Measurements from ENCODE around the gene SLC16A1. TPM values are rescaled to one million over a fixed set of nuclear protein-coding genes. Genes with fewer than 3 reads are reported as not detected.
"Not testable (repeated sequence)": the region's sequence is repeated elsewhere in the genome, so short reads cannot be mapped to it uniquely, and the experiment has no call there.

SLC16A1 gene
- total and polyA plus RNA-seq, 7 experiments from 2014 or later, result 8.7 to 43.6 (median 12.5) TPM

- no peaks in the 10 kb centered on the region for H3K27me3 ChIP-seq (ENCODE audit: control insufficient read depth in 2 of 2, insufficient read depth in 2 of 2, low read length in 2 of 2)
- H3K9me3 Mint-ChIP-seq, result no peaks in the 10 kb centered on the region
- H3K4me1 Mint-ChIP-seq, result no peaks in the 10 kb centered on the region
- no peaks in the 10 kb centered on the region for H3K36me3 ChIP-seq (ENCODE audit: control insufficient read depth in 2 of 3, insufficient read depth in 3 of 3, low read length in 3 of 3)
- no peak for DNase-seq
- no peaks in the 10 kb centered on the region for H3K27me3 Mint-ChIP-seq
- peak; percentile 31 for ATAC-seq
- peaks cover 0 to 9% (median 6%) of the 10 kb centered on the region in 5 donors for H3K36me3 Mint-ChIP-seq
- intact Hi-C loops (cut with micrococcal nuclease), result no loop called here
- H3K4me3 ChIP-seq (ENCODE audit: low read length), result no peak overlapping the region
- no peak overlapping the region for H3K27ac ChIP-seq (ENCODE audit: low read depth, low read length)
- CTCF ChIA-PET, result no interaction called here
- no peak overlapping the region for H3K27ac Mint-ChIP-seq
- POLR2A ChIA-PET, result no interaction called here
- no peaks in the 10 kb centered on the region for H3K9me3 ChIP-seq (ENCODE audit: control insufficient read depth in 2 of 3, low read length in 3 of 3)
- H3K4me3 Mint-ChIP-seq, result no peak overlapping the region
- H3K4me1 ChIP-seq (ENCODE audit: control insufficient read depth in 2 of 2, insufficient read depth in 2 of 2, low read length in 2 of 2), result no peaks in the 10 kb centered on the region
These were observed 27.0 kb upstream of the SLC16A1 start for GRCh38 chr1:112982853-112983536.

- H3K27me3 ChIP-seq (ENCODE audit: control insufficient read depth in 2 of 2, insufficient read depth in 2 of 2, low read length in 2 of 2), result no peaks in the 10 kb centered on the region
- intact Hi-C loops (cut with micrococcal nuclease), result no loop called here
- H3K9me3 ChIP-seq (ENCODE audit: control insufficient read depth in 2 of 3, low read length in 3 of 3), result no peaks in the 10 kb centered on the region
- Mint-ChIP-seq H3K27ac (no peak overlapping the region), H3K36me3 (peaks cover 0 to 9% (median 5%) of the 10 kb centered on the region in 5 donors), H3K27me3 (no peaks in the 10 kb centered on the region), H3K9me3 (no peaks in the 10 kb centered on the region), H3K4me1 (no peaks in the 10 kb centered on the region), H3K4me3 (no peak overlapping the region)
- ChIA-PET CTCF (no interaction called here), POLR2A (interaction anchor here (0.6 kb wide), 1 partner anchor 39 kb away, joined by 3 read pairs; no protein-coding TSS in a partner anchor)
- ATAC-seq, result no peak
- H3K4me1 ChIP-seq (ENCODE audit: control insufficient read depth in 2 of 2, insufficient read depth in 2 of 2, low read length in 2 of 2), result no peaks in the 10 kb centered on the region
- H3K4me3 ChIP-seq (ENCODE audit: low read length), result no peak overlapping the region
- H3K27ac ChIP-seq (ENCODE audit: low read depth, low read length), result no peak overlapping the region
- DNase-seq, result no peak
- H3K36me3 ChIP-seq (ENCODE audit: control insufficient read depth in 2 of 3, insufficient read depth in 3 of 3, low read length in 3 of 3), result no peaks in the 10 kb centered on the region
These were observed 26.3 kb upstream of the SLC16A1 start for GRCh38 chr1:112982328-112982727.

GRCh38 chr1:112981834-112982233 is 25.8 kb upstream of the SLC16A1 start:
- H3K27ac ChIP-seq (ENCODE audit: low read depth, low read length); H3K4me3 Mint-ChIP-seq; H3K4me3 ChIP-seq (ENCODE audit: low read length); H3K36me3 ChIP-seq (ENCODE audit: control insufficient read depth in 2 of 3, insufficient read depth in 3 of 3, low read length in 3 of 3); DNase-seq; H3K9me3 ChIP-seq (ENCODE audit: control insufficient read depth in 2 of 3, low read length in 3 of 3); H3K36me3 Mint-ChIP-seq; H3K9me3 Mint-ChIP-seq; CTCF ChIA-PET; H3K4me1 ChIP-seq (ENCODE audit: control insufficient read depth in 2 of 2, insufficient read depth in 2 of 2, low read length in 2 of 2); intact Hi-C loops (cut with micrococcal nuclease); H3K27ac Mint-ChIP-seq; ATAC-seq; H3K4me1 Mint-ChIP-seq; H3K27me3 ChIP-seq (ENCODE audit: control insufficient read depth in 2 of 2, insufficient read depth in 2 of 2, low read length in 2 of 2); H3K27me3 Mint-ChIP-seq: not testable (repeated sequence)
- POLR2A ChIA-PET, result interaction anchor here (0.6 kb wide), 1 partner anchor 40 kb away, joined by 3 read pairs; no protein-coding TSS in a partner anchor

- ChIA-PET CTCF (no interaction called here), POLR2A (interaction anchor here (0.6 kb wide), 1 partner anchor 40 kb away, joined by 3 read pairs; no protein-coding TSS in a partner anchor)
- Histone ChIP-seq H3K27ac (ENCODE audit: low read depth, low read length) (no peak overlapping the region), H3K4me1 (ENCODE audit: control insufficient read depth in 2 of 2, insufficient read depth in 2 of 2, low read length in 2 of 2) (no peaks in the 10 kb centered on the region), H3K9me3 (ENCODE audit: control insufficient read depth in 2 of 3, low read length in 3 of 3) (no peaks in the 10 kb centered on the region), H3K36me3 (ENCODE audit: control insufficient read depth in 2 of 3, insufficient read depth in 3 of 3, low read length in 3 of 3) (no peaks in the 10 kb centered on the region), H3K27me3 (ENCODE audit: control insufficient read depth in 2 of 2, insufficient read depth in 2 of 2, low read length in 2 of 2) (no peaks in the 10 kb centered on the region), H3K4me3 (ENCODE audit: low read length) (no peak overlapping the region)
- Mint-ChIP-seq H3K4me1 (no peaks in the 10 kb centered on the region), H3K36me3 (peaks cover 0 to 9% (median 3%) of the 10 kb centered on the region in 5 donors), H3K9me3 (no peaks in the 10 kb centered on the region), H3K27me3 (no peaks in the 10 kb centered on the region), H3K27ac (no peak overlapping the region), H3K4me3 (no peak overlapping the region)
- intact Hi-C loops (cut with micrococcal nuclease), result no loop called here
- DNase-seq (no peak), ATAC-seq (no peak)
These were observed 25.4 kb upstream of the SLC16A1 start for GRCh38 chr1:112981426-112981825.

GRCh38 chr1:112975336-112975735 is 19.3 kb upstream of the SLC16A1 start:
- Histone ChIP-seq H3K4me1 (ENCODE audit: control insufficient read depth in 2 of 2, insufficient read depth in 2 of 2, low read length in 2 of 2) (no peaks in the 10 kb centered on the region), H3K4me3 (ENCODE audit: low read length) (no peak overlapping the region), H3K27me3 (ENCODE audit: control insufficient read depth in 2 of 2, insufficient read depth in 2 of 2, low read length in 2 of 2) (no peaks in the 10 kb centered on the region), H3K9me3 (ENCODE audit: control insufficient read depth in 2 of 3, low read length in 3 of 3) (no peaks in the 10 kb centered on the region), H3K36me3 (ENCODE audit: control insufficient read depth in 2 of 3, insufficient read depth in 3 of 3, low read length in 3 of 3) (no peaks in the 10 kb centered on the region), H3K27ac (ENCODE audit: low read depth, low read length) (no peak overlapping the region)
- CTCF ChIA-PET, result no interaction called here
- Mint-ChIP-seq H3K36me3 (peaks cover 0 to 21% (median 8%) of the 10 kb centered on the region in 5 donors), H3K27ac (no peak overlapping the region), H3K4me1 (no peaks in the 10 kb centered on the region), H3K4me3 (no peak overlapping the region), H3K9me3 (no peaks in the 10 kb centered on the region), H3K27me3 (no peaks in the 10 kb centered on the region)
- ATAC-seq (no peak), DNase-seq (no peak)
- POLR2A ChIA-PET, result no interaction called here
- intact Hi-C loops (cut with micrococcal nuclease), result no loop called here

- H3K27ac Mint-ChIP-seq, result no peak overlapping the region
- ATAC-seq (no peak), DNase-seq (no peak)
- no peak overlapping the region for H3K4me3 Mint-ChIP-seq
- Histone ChIP-seq H3K36me3 (ENCODE audit: control insufficient read depth in 2 of 3, insufficient read depth in 3 of 3, low read length in 3 of 3) (no peaks in the 10 kb centered on the region), H3K9me3 (ENCODE audit: control insufficient read depth in 2 of 3, low read length in 3 of 3) (no peaks in the 10 kb centered on the region), H3K4me3 (ENCODE audit: low read length) (no peak overlapping the region), H3K27me3 (ENCODE audit: control insufficient read depth in 2 of 2, insufficient read depth in 2 of 2, low read length in 2 of 2) (no peaks in the 10 kb centered on the region), H3K27ac (ENCODE audit: low read depth, low read length) (no peak overlapping the region), H3K4me1 (ENCODE audit: control insufficient read depth in 2 of 2, insufficient read depth in 2 of 2, low read length in 2 of 2) (no peaks in the 10 kb centered on the region)
- H3K4me1 Mint-ChIP-seq, result no peaks in the 10 kb centered on the region
- intact Hi-C loops (cut with micrococcal nuclease), result no loop called here
- ChIA-PET CTCF (no interaction called here), POLR2A (no interaction called here)
- no peaks in the 10 kb centered on the region for H3K27me3 Mint-ChIP-seq
- H3K36me3 Mint-ChIP-seq, result peaks cover 0 to 24% (median 12%) of the 10 kb centered on the region in 5 donors
- H3K9me3 Mint-ChIP-seq, result no peaks in the 10 kb centered on the region
These were observed 18.6 kb upstream of the SLC16A1 start for GRCh38 chr1:112974646-112975045.

- Mint-ChIP-seq H3K27ac (no peak overlapping the region), H3K4me1 (no peaks in the 10 kb centered on the region), H3K36me3 (peaks cover 0 to 27% (median 13%) of the 10 kb centered on the region in 5 donors), H3K27me3 (no peaks in the 10 kb centered on the region), H3K9me3 (no peaks in the 10 kb centered on the region), H3K4me3 (no peak overlapping the region)
- intact Hi-C loops (cut with micrococcal nuclease), result no loop called here
- Histone ChIP-seq H3K27ac (ENCODE audit: low read depth, low read length) (no peak overlapping the region), H3K4me1 (ENCODE audit: control insufficient read depth in 2 of 2, insufficient read depth in 2 of 2, low read length in 2 of 2) (no peaks in the 10 kb centered on the region), H3K36me3 (ENCODE audit: control insufficient read depth in 2 of 3, insufficient read depth in 3 of 3, low read length in 3 of 3) (no peaks in the 10 kb centered on the region), H3K4me3 (ENCODE audit: low read length) (no peak overlapping the region), H3K27me3 (ENCODE audit: control insufficient read depth in 2 of 2, insufficient read depth in 2 of 2, low read length in 2 of 2) (no peaks in the 10 kb centered on the region), H3K9me3 (ENCODE audit: control insufficient read depth in 2 of 3, low read length in 3 of 3) (no peaks in the 10 kb centered on the region)
- ATAC-seq (no peak), DNase-seq (no peak)
- CTCF ChIA-PET, result no interaction called here
- POLR2A ChIA-PET, result no interaction called here
These were observed 17.8 kb upstream of the SLC16A1 start for GRCh38 chr1:112973788-112974187.

Measured in naive thymus-derived CD4-positive, alpha-beta T cell (primary cell).